Right renal pelvis (tissue), 4 donors: ENCODE results near the gene HOXA7. TPM values are rescaled to one million over a fixed set of nuclear protein-coding genes. Genes with fewer than 3 reads are reported as not detected.
A peak's percentile ranks its signal among the peaks of the same experiment; 100 is the strongest.

Source experiments
- DNase-seq, 4 donors: peaks; one replicate each; pipeline ENCODE4 v3.0.0-alpha.2; 2013; ENCODE audit warnings: low read depth in 4 of 4, low spot score in 3 of 4, missing footprints in 1 of 4
- polyA plus RNA-seq, 4 donors: library from polyadenylated mRNA; unstranded; fragments of 120-200 nt; gene quantifications; one replicate each; pipeline ENCODE4 v1.2.1, GENCODE V29; 2013; ENCODE audit not compliant: insufficient read length in 4 of 4

Gene HOXA7
- polyA plus RNA-seq, 4 donors: 28.8 to 32.1 (median 31.2) TPM

DNA sequence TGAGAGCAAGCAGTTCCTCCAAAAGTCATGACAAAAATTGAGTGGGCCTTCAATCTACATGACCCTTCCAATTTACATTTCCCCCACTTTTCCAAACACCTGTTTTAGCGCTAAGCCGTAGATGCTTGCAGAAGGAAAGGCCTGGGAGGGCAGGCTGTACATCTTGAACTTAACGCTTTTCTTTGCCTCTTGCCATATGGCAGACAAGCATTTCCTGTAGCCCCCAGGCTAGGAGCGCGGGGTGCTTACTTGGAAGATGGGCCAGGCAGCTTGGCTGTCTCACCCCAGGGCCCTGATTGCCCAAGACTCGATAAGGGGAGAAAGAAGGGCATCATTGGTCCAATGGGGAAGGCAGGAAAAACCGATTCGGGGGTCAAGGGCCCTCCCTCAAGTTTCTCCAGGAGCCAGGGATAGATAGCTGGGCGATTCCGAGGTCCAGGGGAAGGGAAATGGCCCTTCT is 15.9 kb upstream of the HOXA7 start:
- no peak for DNase-seq

DNA sequence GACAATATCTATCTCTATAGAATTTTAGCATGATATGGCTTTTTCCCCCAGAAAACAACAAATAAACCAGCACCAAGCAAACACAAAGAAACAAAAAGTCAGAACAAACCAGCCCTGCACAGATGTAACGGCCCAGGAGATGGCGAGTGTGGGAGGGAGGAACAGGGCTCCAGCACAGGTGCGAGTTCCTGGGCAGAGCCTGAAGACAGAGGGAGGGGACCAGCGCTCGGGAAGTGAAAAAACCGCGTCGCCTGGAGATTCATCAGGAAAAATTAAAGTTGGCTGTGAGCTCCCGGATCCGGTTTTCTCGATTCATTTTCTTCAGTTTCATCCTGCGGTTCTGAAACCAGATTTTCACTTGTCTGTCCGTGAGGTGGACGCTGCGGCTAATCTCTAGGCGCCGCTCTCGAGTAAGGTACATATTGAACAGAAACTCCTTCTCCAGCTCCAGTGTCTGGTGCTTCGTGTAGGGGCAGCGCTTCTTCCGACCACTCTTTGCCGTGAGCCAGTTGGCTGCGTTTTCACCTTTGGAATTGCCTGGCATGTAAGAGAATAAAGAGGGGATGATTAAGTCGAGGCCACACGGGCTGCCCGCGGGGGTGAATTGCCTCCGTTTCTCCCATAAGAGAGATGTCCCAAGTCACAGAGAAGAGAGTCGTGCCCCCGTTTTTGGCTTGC is 15.3 kb upstream of the HOXA7 start:
- DNase-seq: no peak

DNA sequence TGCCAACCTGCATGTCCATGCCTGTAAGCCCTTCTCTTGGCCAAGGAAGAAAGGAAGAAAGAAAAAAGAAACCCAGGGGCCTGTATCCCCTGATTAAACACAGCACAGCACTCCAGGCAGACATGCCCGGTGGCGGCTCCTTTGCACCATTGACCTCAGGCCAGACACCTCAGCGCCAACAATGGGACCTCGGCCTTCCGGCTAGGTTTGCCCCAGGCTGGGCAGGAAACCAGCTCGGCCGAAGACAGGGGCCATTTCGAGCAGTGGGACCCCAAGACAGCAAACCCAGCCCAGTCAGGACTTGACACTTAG is 14.8 kb upstream of the HOXA7 start:
- no peak for DNase-seq

DNA sequence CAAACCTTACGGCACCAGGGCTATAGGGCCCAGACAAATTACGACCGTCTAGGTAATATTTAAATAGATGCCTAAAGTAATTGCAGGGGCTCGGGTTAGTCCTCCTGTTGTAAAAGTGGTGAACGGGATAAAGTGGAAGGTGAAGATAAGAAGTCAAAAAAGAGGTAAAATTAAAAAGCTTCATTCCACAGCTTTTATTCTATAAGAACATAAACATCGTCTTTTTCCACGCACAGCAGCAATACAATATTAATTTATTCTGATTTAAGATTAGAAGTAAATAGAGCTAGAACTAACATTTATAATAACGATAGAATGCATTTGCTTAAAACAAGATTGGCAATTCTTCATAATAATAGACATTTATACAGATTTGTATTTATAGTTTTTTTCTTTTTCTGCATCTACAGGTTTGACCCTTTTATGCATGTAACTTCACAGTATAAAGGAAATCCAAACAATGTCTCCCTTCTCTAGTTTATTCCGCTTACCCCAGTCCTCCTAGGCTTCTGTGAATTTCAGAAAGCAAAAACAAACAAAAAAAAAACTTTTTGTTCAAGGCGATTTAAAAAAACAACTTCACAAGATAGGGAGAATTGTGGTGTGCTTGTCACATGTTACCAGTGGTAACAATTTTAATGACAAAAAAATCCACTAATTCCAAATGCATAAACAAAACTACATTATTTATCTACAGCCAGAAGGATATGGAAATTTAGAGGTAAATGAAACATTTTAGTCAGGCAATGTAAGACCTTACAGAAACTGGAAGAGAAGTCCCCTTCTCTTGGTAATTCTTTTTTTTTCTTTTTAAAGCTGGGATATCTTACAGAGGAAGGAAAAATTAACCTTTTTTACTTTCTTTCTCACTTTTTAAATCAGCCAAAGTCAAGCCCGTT is 14.2 kb upstream of the HOXA7 start:
- DNase-seq: no peak

DNA sequence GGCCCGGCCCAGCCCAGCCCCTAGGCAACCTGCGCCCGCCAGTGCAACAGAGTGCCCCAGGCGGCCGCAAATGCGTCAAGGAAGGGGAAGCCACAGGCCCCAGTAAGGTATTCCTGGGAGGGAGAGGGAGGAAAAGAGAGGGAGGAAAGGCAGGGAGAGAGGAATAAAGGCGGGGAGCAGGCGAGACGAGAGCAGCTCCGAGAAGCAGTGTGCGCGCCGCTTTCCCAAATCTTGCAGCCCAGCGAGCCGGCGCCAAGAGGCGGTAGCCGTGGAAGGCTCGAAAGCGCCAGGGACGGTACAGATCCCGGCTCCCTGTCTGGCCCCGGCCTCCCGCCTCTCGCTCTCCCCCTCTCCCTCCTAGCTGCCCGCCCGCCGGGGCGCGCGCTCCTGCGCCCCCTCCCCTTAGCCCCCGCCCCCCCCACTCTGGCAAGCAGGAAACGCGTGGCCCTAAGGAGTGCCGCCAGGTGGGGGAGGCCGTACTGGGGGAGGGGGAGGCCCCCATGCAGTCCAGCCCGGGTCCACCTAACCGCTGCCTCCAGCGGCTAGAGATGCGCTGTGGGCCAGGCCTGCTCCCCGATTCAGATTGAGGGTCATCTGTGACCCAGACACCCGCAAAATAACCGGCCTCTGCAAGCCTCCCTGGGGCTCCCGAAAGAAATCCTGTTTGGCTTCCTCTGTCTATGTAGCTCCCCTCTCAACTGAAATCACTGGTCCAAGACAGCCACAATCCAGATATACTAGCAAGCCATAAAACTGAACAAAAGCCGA is 13.4 kb upstream of the HOXA7 start:
- no peak for DNase-seq

DNA sequence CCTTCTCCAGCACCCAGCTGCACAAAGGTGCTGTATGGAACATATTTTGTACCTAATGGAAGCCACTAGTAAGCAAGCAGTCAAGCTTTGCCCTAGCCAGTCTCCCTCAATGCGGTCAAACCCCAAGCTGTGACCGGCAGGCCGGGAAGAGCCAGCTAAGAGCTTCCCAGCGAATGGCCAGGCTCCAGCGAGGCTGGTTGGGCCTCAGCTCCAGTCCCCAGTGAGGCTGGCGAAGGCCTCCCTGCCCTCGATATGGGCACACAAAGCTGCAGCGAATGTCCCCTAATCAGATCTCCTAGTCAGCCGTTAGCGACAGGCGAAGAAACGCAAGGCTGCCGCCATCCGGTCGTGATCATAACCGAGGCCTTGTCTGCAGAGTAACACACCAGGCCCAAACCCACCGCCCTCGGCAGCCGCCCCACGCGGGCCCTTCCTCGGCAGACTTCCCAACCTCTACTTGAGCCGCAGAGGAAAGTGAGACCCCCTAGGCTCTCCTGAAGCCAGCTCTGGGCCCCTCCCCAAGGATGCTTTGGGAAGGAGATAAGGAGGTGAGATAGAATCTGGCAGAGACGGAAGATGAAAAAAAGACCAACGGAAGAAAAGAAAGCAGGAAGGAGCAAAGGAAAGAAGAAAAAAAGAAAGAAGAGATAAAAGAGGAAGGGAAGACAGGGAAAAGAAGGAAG is 11.9 kb upstream of the HOXA7 start:
- no peak for DNase-seq

DNA sequence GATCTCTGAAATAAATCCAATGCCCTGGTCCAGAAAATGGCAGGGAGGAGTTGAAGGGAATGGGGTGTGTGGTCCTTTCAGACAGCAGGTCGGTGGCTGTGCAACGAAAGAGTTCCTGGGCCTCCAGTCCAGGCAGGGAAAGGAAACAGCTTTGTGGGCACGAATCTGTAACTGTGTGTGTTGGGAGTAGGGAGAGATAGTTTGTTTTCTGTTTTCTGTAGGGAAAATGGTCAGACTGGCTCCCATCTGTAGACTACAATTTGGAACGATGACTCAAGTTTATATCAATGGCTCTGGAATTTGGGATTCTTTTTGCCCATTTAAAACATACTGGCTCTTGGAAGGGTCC is 11.4 kb upstream of the HOXA7 start:
- DNase-seq: no peak

DNA sequence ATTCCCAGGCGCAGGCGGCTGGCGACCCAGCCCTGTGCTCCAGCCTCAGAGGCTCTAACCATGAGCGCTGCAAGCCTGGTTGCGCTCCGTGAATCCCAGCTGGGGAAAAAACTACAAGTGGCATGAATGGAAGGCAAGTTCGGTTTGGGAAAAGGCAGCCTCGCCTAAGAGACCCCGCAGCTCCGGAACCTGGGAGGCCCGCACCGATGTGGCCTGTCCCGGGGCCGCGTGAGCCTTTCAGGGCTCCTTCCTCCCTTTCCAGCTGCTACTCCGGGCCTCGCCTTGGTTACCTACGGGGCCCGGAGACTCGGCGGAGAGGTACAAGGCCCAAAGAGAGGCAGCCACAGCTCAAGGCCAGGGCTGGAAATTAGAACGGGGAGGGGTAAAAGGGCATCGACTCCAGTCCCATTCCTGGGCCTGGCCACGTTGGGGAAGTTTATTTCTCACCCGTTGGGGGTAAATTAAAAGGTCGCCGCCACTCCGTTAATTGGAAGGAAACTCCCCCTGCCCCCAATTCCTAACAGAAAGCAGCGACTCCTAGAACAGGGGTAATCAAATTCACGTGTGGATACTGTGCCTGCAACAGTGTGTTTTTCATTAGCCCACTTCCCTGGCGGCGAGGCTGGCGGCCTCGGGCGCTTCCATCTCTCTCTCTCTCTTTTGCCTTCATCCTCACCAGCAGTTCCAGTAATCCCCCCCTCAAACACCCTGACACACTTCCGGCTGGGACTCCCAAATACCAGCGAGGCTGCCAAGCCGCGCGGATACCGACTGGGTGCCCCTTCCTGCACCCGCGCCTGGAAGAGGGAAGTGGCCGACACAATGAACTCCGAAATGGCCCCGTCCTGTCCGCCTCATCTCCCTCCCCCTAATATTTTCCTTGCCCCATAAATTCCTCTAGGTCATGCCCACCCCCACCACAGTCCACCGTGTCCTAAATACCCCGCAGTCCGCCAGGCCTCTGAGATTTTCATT is 10.3 kb upstream of the HOXA7 start:
- no peak for DNase-seq

DNA sequence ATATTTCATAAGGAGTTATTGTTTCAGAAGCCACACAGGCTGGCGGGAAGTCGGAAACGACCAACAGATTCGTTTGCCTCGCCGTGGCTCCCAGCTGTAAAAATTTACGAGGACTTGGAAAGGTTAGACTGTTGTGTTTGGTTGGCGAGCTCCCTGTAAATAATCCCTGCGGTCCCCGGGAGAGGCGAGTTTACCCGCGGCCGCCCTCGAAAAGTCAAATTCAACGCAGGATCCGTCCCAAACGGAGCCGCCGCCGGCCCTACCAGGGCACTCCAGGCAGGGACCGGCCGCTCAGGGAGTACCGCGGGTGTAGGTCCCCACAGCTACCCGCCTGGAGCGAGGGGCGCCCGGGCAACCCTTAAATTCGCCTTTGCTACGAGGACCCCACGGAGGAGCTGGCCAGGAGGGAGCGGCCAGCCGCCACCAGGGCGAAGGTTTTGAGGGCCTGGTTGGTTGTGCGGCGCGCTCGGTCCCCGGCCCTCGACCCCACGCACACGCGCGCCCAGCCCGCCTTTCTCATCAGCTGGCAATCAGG is 9.6 kb upstream of the HOXA7 start:
- DNase-seq: peak in 2 of 4 donors; percentile 77 to 80

DNA sequence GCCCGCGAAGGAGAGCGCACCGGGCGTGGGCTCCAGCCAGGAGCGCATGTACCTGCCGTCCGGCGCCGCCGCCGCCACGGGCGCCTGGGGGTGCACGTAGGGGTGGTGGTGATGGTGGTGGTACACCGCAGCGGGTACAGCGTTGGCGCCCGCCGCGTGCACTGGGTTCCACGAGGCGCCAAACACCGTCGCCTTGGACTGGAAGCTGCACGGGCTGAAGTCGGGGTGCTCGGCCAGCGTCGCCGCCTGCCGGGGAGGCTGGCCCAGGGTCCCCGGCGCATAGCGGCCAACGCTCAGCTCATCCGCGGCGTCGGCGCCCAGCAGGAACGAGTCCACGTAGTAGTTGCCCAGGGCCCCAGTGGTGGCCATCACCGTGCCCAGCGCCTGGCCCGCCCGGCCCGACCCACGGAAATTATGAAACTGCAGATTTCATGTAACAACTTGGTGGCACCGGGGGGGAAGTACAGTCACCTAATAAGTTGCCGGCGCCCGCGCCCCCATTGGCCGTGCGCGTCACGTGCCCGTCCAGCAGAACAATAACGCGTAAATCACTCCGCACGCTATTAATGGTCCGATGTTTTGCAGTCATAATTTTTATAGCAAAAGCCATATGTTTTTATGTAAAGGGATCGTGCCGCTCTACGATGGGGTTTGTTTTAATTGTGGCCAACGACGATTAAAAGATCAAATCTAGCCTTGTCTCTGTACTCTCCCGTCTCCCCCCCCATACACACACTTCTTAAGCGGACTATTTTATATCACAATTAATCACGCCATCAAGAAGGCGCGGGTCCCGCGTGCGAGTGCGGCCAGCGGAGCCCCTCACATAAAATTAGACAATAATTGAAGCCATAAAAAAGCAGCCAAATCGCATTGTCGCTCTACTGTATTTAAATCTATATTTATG is 8.9 kb upstream of the HOXA7 start, which contains the start of gene HOXA9:
Gene HOXA9 (minus strand): TSS at position 449 of the 907 bp plus-strand sequence. CDS start 80 bp downstream, at position 369.
- DNase-seq: peak in 3 of 4 donors; percentile 83 to 90 (median 87)

DNA sequence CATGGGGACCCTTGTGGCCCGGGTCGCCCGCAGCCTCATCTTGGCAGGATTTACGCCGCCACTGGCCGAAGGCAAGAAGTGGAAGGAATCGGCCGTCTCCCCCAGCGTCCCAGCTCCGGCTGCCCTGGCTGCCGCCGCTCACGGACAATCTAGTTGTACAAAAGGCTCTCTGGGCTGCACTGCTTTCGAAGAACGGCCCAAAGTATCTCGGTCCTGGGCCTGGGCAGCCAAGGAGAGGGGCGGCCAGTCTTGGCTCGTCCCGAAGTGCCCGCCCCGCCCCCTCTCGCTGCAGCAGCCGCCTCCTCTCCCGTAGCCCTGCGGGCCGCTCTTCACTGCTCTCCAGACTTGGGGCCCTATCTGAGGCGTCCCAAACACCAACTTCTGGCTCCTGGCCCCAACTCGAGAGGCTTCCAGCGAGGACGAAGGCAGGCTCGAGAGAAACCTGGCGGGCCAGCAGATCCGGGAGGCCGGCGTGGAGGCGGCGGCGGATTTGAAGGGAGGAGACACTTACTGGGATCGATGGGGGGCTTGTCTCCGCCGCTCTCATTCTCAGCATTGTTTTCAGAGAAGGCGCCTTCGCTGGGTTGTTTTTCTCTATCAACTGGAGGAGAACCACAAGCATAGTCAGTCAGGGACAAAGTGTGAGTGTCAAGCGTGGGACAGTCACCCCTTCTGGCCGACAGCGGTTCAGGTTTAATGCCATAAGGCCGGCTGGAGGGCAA is 8.1 kb upstream of the HOXA7 start:
- no peak for DNase-seq

DNA sequence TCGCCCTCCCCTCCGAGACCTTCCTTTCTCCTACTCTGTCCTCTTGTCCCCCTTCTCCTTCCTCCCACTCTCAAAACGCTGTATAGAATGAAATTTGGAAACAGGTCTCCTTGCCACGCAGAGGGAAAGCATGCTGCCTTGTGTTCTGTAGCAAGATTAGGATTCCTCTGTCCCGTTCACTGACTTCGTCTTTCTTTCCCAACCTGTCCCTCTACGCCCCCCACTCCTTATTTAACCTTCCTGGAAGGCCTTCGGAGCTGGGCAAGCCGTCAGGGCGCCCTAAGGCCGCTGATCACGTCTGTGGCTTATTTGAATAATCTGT is 7.5 kb upstream of the HOXA7 start:
- no peak for DNase-seq

DNA sequence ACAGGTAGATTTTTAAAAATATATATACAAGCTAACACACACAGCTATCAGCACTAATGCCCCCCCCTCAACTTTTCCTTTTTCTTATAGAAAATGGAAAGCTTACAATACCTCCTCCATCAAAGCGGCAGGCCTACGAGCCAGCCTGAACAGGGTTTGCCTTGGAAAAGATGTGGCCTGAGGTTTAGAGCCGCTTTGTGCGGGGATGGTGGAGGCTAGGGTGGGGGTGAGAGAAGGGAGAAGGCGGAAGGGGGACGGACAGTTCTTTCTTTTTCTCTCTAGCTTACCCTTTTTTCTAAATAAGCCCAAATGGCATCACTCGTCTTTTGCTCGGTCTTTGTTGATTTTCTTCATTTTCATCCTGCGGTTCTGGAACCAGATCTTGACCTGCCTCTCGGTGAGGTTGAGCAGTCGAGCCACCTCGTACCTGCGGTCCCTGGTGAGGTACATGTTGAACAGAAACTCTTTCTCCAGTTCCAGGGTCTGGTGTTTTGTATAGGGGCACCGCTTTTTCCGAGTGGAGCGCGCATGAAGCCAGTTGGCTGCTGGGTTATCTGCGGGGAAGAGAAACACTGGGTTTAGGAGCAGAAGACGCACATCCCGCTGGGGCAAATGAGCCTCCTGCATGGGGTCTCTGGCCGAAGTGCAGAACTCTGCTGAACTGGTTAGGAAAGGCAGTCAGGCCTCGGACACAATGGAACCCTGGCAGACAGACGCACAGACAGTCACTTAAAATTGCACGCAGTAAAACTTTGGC is 7.0 kb upstream of the HOXA7 start:
- no peak for DNase-seq

DNA sequence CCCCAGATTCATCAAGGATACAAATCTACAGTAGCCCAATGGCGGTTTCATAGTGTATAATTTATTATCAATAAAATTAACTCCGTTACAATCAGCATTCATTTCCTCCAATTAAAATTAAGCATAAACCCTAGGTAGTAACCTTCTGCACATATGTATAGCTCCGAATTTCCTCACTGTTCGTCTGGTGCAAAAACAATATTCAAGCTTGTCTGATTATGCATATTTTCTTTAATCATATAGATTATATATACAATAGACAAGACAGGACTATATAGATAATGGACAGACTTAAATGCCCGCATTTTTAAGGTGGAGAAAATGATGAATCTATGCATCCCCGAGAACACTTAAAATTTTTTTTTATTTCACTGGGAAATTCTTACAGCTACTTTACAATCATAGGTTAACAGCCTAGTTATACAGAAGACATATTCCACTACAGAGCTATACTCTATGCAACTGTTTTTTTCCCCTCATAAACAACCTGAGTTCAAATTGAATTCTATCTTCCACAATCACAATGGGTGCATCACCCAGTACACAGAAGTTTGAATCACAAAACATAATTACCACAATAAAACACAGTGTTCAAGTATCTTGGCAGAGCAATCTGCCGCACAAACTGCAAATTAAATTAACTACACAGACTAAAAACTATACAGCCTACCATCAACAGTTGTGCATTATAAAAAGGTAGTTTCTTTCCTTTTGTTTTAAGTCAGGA is 6.2 kb upstream of the HOXA7 start:
- no peak for DNase-seq

DNA sequence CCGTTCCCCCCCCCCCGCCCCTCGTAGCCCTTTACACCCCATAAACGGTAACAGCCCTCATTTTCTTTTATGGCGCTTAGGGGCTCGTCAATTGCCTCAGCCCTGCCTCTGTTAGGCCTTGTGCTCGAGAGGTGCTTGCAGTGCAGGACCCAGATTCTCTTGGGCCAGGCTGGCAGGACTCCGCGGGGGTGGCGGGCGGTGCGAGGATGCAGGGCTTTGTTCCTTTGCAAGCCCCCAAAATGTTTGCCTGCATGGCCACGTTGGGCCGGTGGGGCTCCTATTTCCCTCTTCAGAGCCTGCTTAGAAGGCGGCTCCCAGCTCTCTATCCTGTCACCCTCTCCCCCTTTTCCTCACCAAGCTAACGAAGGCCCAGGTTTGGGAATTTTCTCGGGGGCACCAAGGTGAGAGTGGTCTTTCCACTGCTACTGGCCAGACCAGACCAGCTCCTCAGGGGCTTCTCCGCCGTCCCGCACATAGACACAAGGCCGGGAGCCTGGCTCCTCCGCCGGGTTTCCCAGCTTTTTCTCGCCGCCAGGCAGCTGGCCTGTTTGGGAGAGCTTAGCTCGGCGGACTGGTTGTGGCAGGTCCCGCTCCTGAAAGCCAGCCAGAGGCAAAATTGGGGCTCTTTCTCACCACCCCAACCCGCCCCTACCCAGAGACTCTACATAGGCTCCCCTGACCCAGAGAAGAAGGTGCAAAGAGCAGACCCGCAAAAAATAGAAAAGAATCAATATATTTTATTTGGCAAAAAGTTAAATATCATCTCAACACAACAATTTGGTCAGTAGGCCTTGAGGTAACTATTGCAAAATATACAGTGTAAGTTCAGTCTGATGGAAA is 5.5 kb upstream of the HOXA7 start:
- DNase-seq: no peak
